Progenitor cell of endocrine pancreas (in vitro differentiated cells): Measurements from ENCODE around the gene BDH1. TPM values are rescaled to one million over a fixed set of nuclear protein-coding genes. Genes with fewer than 3 reads are reported as not detected.
"Not testable (repeated sequence)": the region's sequence is repeated elsewhere in the genome, so short reads cannot be mapped to it uniquely, and the experiment has no call there.

Source experiments
- DNase-seq: peaks from one replicate; pipeline ENCODE4 v3.0.0; 2021; ENCODE audit warnings: low spot score; ENCODE audit not compliant: unreplicated experiment
- H3K27ac Mint-ChIP-seq: 2 replicates; pipeline ENCODE4 v1.8.0; 2021; ENCODE audit warnings: mild to moderate bottlenecking, moderate library complexity, mixed read lengths
- H3K27me3 Mint-ChIP-seq: 2 replicates; pipeline ENCODE4 v1.8.0; 2021; ENCODE audit warnings: mixed read lengths
- H3K36me3 Mint-ChIP-seq: 2 replicates; pipeline ENCODE4 v1.8.0; 2022; ENCODE audit warnings: mixed read lengths; ENCODE audit not compliant: insufficient read depth
- H3K4me1 Mint-ChIP-seq: 2 replicates; pipeline ENCODE4 v1.8.0; 2021; ENCODE audit warnings: low read depth, mixed read lengths
- H3K4me3 Mint-ChIP-seq: 2 replicates; pipeline ENCODE4 v1.8.0; 2021; ENCODE audit warnings: low read depth, mild to moderate bottlenecking, moderate library complexity, mixed read lengths
- H3K9me3 Mint-ChIP-seq: 2 replicates; pipeline ENCODE4 v1.8.0; 2021; ENCODE audit warnings: low read depth, mixed read lengths
- total RNA-seq: library from RNA; stranded (reverse); gene quantifications from 2 replicates; pipeline ENCODE4 v1.2.1, GENCODE V29; 2021
- TF ChIP-seq, protein P1 (sequence below): fragments of 200-600 bp; sonication (generic); IDR thresholded peaks from one replicate; pipeline ENCODE4 v1.5.0; 2021; ENCODE audit warnings: antibody characterized with exemption, mild to moderate bottlenecking; ENCODE audit not compliant: unreplicated experiment

Gene BDH1
- total RNA-seq, 1 donor from 2014 or later = 41.9 TPM

DNA sequence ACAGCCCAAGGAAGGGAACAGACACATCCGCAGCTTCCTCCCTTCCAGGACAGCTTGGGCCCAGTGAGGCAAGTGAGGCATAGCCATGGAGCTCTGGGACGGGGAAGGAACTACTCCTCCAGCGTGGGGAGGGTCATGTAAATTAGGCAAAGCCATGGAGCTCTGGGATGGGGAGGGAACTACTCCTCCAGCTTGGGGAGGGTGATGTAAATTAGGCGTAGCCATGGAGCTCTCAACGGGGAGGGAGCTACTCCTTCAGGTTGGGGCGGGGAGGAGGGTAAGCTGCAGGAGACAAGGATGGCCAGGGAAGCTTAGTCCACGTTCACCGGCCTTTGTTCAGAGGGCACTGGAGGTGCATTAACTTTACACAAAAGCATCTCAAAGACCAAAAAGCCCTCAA is 21.1 kb upstream of the BDH1 start:
- DNase-seq = no peak
- Mint-ChIP-seq H3K27ac (no peak overlapping the region), H3K27me3 (peaks cover 4% of the 10 kb centered on the region), H3K36me3 (peaks cover 1% of the 10 kb centered on the region), H3K9me3 (peaks cover 8% of the 10 kb centered on the region), H3K4me1 (peaks cover 31% of the 10 kb centered on the region), H3K4me3 (no peak overlapping the region)
- TF ChIP-seq, protein P1, sequence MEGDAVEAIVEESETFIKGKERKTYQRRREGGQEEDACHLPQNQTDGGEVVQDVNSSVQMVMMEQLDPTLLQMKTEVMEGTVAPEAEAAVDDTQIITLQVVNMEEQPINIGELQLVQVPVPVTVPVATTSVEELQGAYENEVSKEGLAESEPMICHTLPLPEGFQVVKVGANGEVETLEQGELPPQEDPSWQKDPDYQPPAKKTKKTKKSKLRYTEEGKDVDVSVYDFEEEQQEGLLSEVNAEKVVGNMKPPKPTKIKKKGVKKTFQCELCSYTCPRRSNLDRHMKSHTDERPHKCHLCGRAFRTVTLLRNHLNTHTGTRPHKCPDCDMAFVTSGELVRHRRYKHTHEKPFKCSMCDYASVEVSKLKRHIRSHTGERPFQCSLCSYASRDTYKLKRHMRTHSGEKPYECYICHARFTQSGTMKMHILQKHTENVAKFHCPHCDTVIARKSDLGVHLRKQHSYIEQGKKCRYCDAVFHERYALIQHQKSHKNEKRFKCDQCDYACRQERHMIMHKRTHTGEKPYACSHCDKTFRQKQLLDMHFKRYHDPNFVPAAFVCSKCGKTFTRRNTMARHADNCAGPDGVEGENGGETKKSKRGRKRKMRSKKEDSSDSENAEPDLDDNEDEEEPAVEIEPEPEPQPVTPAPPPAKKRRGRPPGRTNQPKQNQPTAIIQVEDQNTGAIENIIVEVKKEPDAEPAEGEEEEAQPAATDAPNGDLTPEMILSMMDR = no peak

DNA sequence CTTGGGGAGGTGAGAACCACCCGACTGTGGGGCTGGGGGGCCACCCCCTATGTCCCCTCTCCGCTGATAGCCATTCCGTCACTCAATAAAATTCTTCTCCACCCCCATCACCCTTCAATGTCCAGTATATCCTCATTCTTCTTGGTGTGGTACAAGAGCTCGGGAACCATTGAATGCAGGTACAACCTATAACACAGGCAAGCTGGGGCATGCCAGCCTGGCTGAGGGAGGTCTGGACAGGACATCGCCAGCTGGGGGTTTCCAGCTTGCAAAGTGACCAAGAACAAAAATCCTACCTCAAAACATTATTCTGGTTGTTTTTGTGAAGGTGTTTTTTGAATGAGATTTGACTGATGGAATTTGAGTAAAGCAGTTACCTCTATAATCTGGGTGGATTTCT is 19.6 kb upstream of the BDH1 start:
- H3K4me3 Mint-ChIP-seq = no peak overlapping the region
- H3K27me3 Mint-ChIP-seq = peaks cover 4% of the 10 kb centered on the region
- TF ChIP-seq, protein P1 = no peak
- peaks cover 31% of the 10 kb centered on the region for H3K4me1 Mint-ChIP-seq
- H3K27ac Mint-ChIP-seq = no peak overlapping the region
- DNase-seq = no peak
- H3K9me3 Mint-ChIP-seq = peaks cover 16% of the 10 kb centered on the region
- H3K36me3 Mint-ChIP-seq = peaks cover 5% of the 10 kb centered on the region

DNA sequence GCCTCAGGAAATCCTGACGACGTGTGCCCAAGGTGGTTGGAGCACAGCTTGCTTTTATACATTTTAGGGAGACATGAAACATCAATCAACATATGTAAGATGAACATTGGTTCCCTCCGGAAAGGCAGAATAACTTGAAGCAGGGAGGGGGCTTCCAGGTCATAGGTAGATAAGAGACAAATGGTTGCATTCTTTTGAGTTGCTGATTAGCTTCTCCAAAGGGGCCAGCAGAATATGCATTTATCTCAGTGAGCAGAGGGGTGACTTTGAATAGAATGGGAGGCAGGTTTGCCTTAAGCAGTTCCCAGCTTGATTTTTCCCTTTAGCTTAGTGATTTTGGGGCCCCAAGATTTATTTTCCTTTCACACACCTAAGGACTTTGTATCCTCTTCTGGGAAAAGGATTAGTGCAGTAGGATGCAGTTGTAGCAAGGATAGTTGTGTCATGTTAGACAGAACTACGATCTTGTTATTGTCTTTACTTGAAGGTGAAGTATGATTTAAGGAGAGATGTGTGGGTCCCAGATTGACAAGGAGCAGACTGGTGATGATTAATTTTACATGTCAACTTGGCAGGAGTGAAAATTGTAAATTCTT is 18.7 kb upstream of the BDH1 start:
- peak overlapping the region; percentile 14 for H3K27ac Mint-ChIP-seq
- H3K9me3 Mint-ChIP-seq = peaks cover 17% of the 10 kb centered on the region
- not testable (repeated sequence) for H3K4me3 Mint-ChIP-seq, H3K36me3 Mint-ChIP-seq, H3K27me3 Mint-ChIP-seq, DNase-seq
- H3K4me1 Mint-ChIP-seq = peaks cover 31% of the 10 kb centered on the region

DNA sequence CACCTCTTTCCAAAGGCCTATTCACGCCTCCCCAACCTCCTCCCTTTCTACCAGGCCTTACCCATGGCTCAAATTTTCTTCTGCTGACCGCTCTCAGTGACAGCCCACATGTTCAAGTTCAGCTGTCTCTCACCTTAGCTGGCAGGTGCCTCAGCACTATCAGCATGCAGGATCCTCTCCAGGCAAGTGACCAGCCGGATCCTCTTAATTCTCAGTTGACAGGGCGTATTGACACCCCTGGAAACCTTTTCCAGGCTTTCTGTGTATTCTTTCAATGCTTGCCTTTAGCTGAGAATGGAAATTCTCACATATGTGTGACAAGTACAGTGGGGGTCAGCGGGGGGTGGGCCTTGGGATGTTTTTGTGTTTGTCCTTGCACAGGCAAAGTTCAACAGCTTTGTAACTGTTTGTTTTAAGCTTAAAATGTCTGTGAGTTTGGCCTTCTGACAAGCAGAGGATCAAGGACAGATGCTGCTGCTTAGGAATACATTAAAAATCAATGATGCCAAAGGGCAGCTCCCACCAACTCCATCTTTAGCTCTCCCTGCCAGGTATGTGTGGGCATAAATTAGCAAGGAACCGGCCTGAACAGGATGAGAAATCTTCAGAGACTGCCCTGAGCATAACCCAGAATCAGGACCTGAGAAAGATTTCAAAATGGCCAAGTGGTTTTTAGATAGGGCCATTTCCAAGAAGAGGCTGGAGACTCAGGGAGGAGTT is 17.4 kb upstream of the BDH1 start:
- peaks cover 13% of the 10 kb centered on the region for H3K9me3 Mint-ChIP-seq
- no peak overlapping the region for H3K4me3 Mint-ChIP-seq
- H3K27ac Mint-ChIP-seq = peak overlapping the region; percentile 57
- no peak for DNase-seq
- TF ChIP-seq, protein P1 = no peak
- H3K36me3 Mint-ChIP-seq = peaks cover 6% of the 10 kb centered on the region
- H3K27me3 Mint-ChIP-seq = peaks cover 4% of the 10 kb centered on the region
- peaks cover 31% of the 10 kb centered on the region for H3K4me1 Mint-ChIP-seq

DNA sequence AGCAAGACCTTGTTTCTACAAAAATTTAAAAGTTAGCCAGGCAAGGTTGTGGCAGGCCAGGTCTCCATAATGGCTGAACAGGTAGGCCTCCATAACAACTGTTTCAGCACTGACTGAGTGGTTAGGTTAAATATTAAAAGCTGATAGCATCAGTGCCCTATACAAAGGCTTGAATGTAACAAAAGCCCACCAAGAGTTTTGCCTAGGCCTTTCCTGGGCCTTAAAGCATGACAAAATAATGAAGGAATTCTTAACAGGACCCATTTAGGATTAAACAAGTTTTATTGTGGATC is 16.1 kb upstream of the BDH1 start:
- DNase-seq, H3K4me3 Mint-ChIP-seq, H3K27me3 Mint-ChIP-seq, H3K36me3 Mint-ChIP-seq: not testable (repeated sequence)
- peaks cover 16% of the 10 kb centered on the region for H3K9me3 Mint-ChIP-seq
- peak overlapping the region; percentile 77 for H3K27ac Mint-ChIP-seq
- H3K4me1 Mint-ChIP-seq = peaks cover 31% of the 10 kb centered on the region

DNA sequence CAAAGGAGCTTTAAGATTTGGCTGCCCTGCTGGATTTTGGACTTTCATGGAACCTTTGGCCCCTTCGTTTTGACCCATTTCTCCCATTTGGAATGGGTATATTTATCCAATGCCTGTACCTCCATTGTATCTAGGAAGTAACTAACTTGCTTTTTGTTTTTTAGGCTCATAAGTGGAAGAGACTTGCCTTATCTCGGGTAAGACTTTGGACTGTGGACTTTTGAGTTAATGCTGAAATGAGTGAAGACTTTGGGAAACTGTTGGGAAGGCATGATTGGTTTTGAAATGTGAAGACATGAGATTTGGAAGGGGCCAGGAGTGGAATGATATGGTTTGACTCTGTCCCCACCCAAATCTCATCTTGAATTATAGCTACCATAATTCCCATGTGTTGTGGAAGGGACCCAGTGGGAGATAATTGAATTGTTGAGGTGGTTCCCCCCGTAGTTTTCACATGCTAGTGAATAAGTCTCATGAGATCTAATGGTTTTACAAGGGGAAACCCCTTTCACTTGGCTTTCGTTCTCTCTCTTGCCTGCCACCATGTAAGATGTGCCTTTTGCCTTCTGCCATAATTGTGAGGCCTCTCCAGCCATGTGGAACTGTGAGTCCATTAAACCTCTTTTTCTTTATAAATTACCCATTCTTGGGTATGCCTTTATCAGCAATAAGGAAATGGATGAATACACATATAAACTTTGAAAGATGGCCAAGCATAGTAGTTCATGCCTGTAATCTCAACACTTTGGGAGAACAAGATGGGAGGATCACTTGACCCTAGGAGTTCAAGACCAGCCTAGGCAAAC is 15.5 kb upstream of the BDH1 start:
- H3K27me3 Mint-ChIP-seq, DNase-seq, H3K4me3 Mint-ChIP-seq, H3K27ac Mint-ChIP-seq, H3K36me3 Mint-ChIP-seq: not testable (repeated sequence)
- Mint-ChIP-seq H3K9me3 (peaks cover 17% of the 10 kb centered on the region), H3K4me1 (peaks cover 31% of the 10 kb centered on the region)

DNA sequence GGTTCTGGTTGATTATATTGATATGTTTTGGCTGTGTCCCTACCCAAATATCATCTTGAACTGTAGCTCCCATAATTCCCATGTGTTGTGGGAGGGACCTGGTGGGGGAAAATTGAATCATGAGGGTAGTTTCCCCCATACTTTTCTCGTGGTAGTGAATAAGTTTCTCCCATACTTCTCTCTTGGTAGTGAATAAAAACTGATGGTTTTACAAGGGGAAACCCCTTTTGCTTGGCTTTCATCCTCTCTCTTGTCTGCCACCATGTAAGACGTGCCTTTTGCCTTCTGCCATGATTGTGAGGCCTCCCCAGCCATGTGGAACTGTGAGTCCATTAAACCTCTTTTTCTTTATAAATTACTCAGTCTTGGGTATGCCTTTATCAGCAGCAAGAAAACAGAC is 13.7 kb upstream of the BDH1 start:
- Mint-ChIP-seq H3K4me1 (peaks cover 21% of the 10 kb centered on the region), H3K9me3 (peaks cover 19% of the 10 kb centered on the region)
- H3K36me3 Mint-ChIP-seq, H3K27ac Mint-ChIP-seq, DNase-seq, H3K4me3 Mint-ChIP-seq, H3K27me3 Mint-ChIP-seq: not testable (repeated sequence)
